WTC11 (cell line): Measurements from ENCODE around the gene TSLP. TPM values are rescaled to one million over a fixed set of nuclear protein-coding genes. Genes with fewer than 3 reads are reported as not detected.

Experiments
- ATAC-seq: fragments of 200-7000 bp; cut with Tn5 transposase; 2 replicates; pipeline ENCODE4 v1.10.0; 2021; ENCODE audit warnings: mild to moderate bottlenecking, moderate library complexity
- CTCF ChIA-PET: fragments of 300-600 bp; sonication (Branson Sonifier 250); formaldehyde crosslinking; loops from one replicate; lab custom pipeline; 2021; ENCODE audit warnings: antibody characterized with exemption; lab: Charles Lee
- POLR2A ChIA-PET: fragments of 350-600 bp; sonication (Branson Sonifier 250); formaldehyde crosslinking; loops from one replicate; lab custom pipeline; 2021; ENCODE audit warnings: antibody characterized with exemption; lab: Charles Lee
- DNase-seq: peaks from one replicate; pipeline ENCODE4 v3.0.0; 2021; ENCODE audit warnings: low spot score
- H3K27ac Mint-ChIP-seq: 2 replicates; pipeline ENCODE4 v1.8.0; 2021; ENCODE audit warnings: mixed read lengths
- H3K27me3 Mint-ChIP-seq: 2 replicates; pipeline ENCODE4 v1.8.0; 2021; ENCODE audit warnings: low read depth, mild to moderate bottlenecking, moderate library complexity, mixed read lengths
- H3K36me3 Mint-ChIP-seq: 2 replicates; pipeline ENCODE4 v1.8.0; 2021; ENCODE audit warnings: mixed read lengths
- H3K4me1 Mint-ChIP-seq: 2 replicates; pipeline ENCODE4 v1.8.0; 2022; ENCODE audit warnings: mixed read lengths
- H3K4me3 Mint-ChIP-seq: 2 replicates; pipeline ENCODE4 v1.8.0; 2021; ENCODE audit warnings: mild to moderate bottlenecking, moderate library complexity, mixed read lengths
- H3K9me3 Mint-ChIP-seq: 2 replicates; pipeline ENCODE4 v1.8.0; 2021; ENCODE audit warnings: mixed read lengths
- CBFB ChIP-seq: sonication (generic); formaldehyde crosslinking; IDR thresholded peaks from 2 replicates; pipeline ENCODE4 v1.8.1; 2022; ENCODE audit warnings: mild to moderate bottlenecking, low read depth, missing genetic modification reagents
- ESRRA ChIP-seq: sonication (generic); formaldehyde crosslinking; IDR thresholded peaks from 2 replicates; pipeline ENCODE4 v1.8.1; 2022; ENCODE audit warnings: mild to moderate bottlenecking, missing genetic modification reagents, borderline replicate concordance
- FOXJ3 ChIP-seq: sonication (generic); formaldehyde crosslinking; IDR thresholded peaks from 2 replicates; pipeline ENCODE4 v1.9.0; 2021; ENCODE audit warnings: missing genetic modification reagents, mild to moderate bottlenecking, borderline replicate concordance
- GRHL2 ChIP-seq: fragments of 250-450 bp; sonication (Bioruptor Pico); IDR thresholded peaks from 2 replicates; pipeline ENCODE4 v1.8.0; 2022; ENCODE audit warnings: mild to moderate bottlenecking, moderate library complexity; ENCODE audit not compliant: insufficient replicate concordance, severe bottlenecking
- GTF2I ChIP-seq: fragments of 250-450 bp; sonication (Bioruptor Pico); conservative IDR thresholded peaks from 2 replicates; pipeline ENCODE4 v1.4.0; 2021; ENCODE audit warnings: mild to moderate bottlenecking
- HMGA2 ChIP-seq: fragments of 250-450 bp; sonication (Bioruptor Pico); IDR thresholded peaks from 2 replicates; pipeline ENCODE4 v1.4.0; 2021; ENCODE audit warnings: mild to moderate bottlenecking, moderate library complexity
- NFATC4 ChIP-seq: fragments of 250-450 bp; sonication (Bioruptor Pico); IDR thresholded peaks from 2 replicates; pipeline ENCODE4 v1.9.0; 2021; ENCODE audit warnings: mild to moderate bottlenecking
- SP1 ChIP-seq: sonication (generic); formaldehyde crosslinking; conservative IDR thresholded peaks from 2 replicates; pipeline ENCODE4 v1.8.1; 2022; ENCODE audit warnings: missing genetic modification reagents
- ZNF219 ChIP-seq: sonication (generic); formaldehyde crosslinking; IDR thresholded peaks from 2 replicates; pipeline ENCODE4 v1.8.0; 2023; ENCODE audit warnings: missing genetic modification reagents, mild to moderate bottlenecking, borderline replicate concordance
- ZNF232 ChIP-seq: sonication (generic); formaldehyde crosslinking; IDR thresholded peaks from 2 replicates; pipeline ENCODE4 v1.8.0; 2022; ENCODE audit warnings: mild to moderate bottlenecking, missing genetic modification reagents
- total RNA-seq: library from RNA; stranded (reverse); gene quantifications from 3 replicates; pipeline ENCODE4 v1.2.3, GENCODE V29; 2021
- TF ChIP-seq, protein P1 (sequence below): sonication (generic); formaldehyde crosslinking; IDR thresholded peaks from 2 replicates; pipeline ENCODE4 v1.8.1; 2023; ENCODE audit warnings: mild to moderate bottlenecking, missing genetic modification reagents, borderline replicate concordance
- TF ChIP-seq, protein P2 (sequence below): fragments of 250-450 bp; sonication (Bioruptor Pico); IDR thresholded peaks from 2 replicates; pipeline ENCODE4 v1.9.0; 2021; ENCODE audit warnings: mild to moderate bottlenecking
- TF ChIP-seq, protein P3 (sequence below): sonication (generic); formaldehyde crosslinking; IDR thresholded peaks from 2 replicates; pipeline ENCODE4 v1.8.1; 2023; ENCODE audit warnings: mild to moderate bottlenecking, missing genetic modification reagents
- TF ChIP-seq, protein P4 (sequence below): sonication (generic); formaldehyde crosslinking; IDR thresholded peaks from 2 replicates; pipeline ENCODE4 v1.8.1; 2022; ENCODE audit warnings: low read depth, mild to moderate bottlenecking, moderate library complexity, missing genetic modification reagents, borderline replicate concordance
- TF ChIP-seq, protein P5 (sequence below): sonication (generic); formaldehyde crosslinking; IDR thresholded peaks from 2 replicates; pipeline ENCODE4 v1.8.0; 2022; ENCODE audit warnings: mild to moderate bottlenecking, missing genetic modification reagents
- TF ChIP-seq, protein P6 (sequence below): fragments of 250-450 bp; sonication (Bioruptor Pico); IDR thresholded peaks from 2 replicates; pipeline ENCODE4 v2.1.2; 2022; ENCODE audit warnings: mild to moderate bottlenecking, moderate library complexity
- TF ChIP-seq, protein P7 (sequence below): sonication (generic); formaldehyde crosslinking; conservative IDR thresholded peaks from 2 replicates; pipeline ENCODE4 v1.8.1; 2022; ENCODE audit warnings: mild to moderate bottlenecking, missing genetic modification reagents
- TF ChIP-seq, protein P8 (sequence below): sonication (generic); formaldehyde crosslinking; IDR thresholded peaks from 2 replicates; pipeline ENCODE4 v1.8.1; 2022; ENCODE audit warnings: mild to moderate bottlenecking, missing genetic modification reagents, moderate library complexity, borderline replicate concordance
- TF ChIP-seq, protein P9 (sequence below): sonication (generic); formaldehyde crosslinking; IDR thresholded peaks from 2 replicates; pipeline ENCODE4 v1.8.0; 2022; ENCODE audit warnings: missing genetic modification reagents

The TSLP gene
- total RNA-seq, 1 experiment from 2014 or later = 0.87 TPM

DNA sequence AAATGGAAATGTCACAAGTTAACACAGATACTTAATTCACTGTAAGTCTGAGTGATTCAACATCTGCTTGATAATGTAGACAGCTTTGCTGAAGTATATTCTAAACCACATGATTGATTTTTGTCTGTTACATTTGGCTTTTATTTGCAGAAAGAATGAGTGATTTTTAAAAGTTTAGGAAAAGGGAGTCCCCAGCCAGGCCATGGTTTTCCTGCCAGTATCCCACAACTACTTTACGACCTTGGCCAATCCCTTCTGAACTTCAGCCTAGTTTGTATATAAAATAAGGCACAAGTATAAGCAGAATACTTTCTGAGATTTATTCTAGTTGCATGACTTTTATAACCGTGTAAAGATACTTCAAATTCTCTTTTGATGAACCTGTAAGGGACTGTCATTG, 47.7 kb downstream of the TSLP start:
- no peaks in the 10 kb centered on the region for H3K9me3 Mint-ChIP-seq
- H3K36me3 Mint-ChIP-seq = peaks cover 37% of the 10 kb centered on the region
- H3K4me3 Mint-ChIP-seq = no peak overlapping the region
- DNase-seq (no peak), ATAC-seq (no peak)
- H3K27ac Mint-ChIP-seq = peak overlapping the region; percentile 83
- H3K4me1 Mint-ChIP-seq = peaks cover 48% of the 10 kb centered on the region
- no peaks in the 10 kb centered on the region for H3K27me3 Mint-ChIP-seq
- TF ChIP-seq SP1 (CRISPR knock-in tag) (no peak), HMGA2 (CRISPR knock-in tag) (no peak), ESRRA (CRISPR knock-in tag) (no peak), FOXJ3 (CRISPR knock-in tag) (no peak), GTF2I (no peak), ZNF219 (CRISPR knock-in tag) (no peak), CBFB (CRISPR knock-in tag) (no peak), NFATC4 (CRISPR knock-in tag) (no peak), GRHL2 (CRISPR knock-in tag) (no peak), ZNF232 (CRISPR knock-in tag) (no peak)
- TF ChIP-seq, protein P1, sequence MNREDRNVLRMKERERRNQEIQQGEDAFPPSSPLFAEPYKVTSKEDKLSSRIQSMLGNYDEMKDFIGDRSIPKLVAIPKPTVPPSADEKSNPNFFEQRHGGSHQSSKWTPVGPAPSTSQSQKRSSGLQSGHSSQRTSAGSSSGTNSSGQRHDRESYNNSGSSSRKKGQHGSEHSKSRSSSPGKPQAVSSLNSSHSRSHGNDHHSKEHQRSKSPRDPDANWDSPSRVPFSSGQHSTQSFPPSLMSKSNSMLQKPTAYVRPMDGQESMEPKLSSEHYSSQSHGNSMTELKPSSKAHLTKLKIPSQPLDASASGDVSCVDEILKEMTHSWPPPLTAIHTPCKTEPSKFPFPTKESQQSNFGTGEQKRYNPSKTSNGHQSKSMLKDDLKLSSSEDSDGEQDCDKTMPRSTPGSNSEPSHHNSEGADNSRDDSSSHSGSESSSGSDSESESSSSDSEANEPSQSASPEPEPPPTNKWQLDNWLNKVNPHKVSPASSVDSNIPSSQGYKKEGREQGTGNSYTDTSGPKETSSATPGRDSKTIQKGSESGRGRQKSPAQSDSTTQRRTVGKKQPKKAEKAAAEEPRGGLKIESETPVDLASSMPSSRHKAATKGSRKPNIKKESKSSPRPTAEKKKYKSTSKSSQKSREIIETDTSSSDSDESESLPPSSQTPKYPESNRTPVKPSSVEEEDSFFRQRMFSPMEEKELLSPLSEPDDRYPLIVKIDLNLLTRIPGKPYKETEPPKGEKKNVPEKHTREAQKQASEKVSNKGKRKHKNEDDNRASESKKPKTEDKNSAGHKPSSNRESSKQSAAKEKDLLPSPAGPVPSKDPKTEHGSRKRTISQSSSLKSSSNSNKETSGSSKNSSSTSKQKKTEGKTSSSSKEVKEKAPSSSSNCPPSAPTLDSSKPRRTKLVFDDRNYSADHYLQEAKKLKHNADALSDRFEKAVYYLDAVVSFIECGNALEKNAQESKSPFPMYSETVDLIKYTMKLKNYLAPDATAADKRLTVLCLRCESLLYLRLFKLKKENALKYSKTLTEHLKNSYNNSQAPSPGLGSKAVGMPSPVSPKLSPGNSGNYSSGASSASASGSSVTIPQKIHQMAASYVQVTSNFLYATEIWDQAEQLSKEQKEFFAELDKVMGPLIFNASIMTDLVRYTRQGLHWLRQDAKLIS (CRISPR knock-in tag) = no peak
- TF ChIP-seq, protein P2, sequence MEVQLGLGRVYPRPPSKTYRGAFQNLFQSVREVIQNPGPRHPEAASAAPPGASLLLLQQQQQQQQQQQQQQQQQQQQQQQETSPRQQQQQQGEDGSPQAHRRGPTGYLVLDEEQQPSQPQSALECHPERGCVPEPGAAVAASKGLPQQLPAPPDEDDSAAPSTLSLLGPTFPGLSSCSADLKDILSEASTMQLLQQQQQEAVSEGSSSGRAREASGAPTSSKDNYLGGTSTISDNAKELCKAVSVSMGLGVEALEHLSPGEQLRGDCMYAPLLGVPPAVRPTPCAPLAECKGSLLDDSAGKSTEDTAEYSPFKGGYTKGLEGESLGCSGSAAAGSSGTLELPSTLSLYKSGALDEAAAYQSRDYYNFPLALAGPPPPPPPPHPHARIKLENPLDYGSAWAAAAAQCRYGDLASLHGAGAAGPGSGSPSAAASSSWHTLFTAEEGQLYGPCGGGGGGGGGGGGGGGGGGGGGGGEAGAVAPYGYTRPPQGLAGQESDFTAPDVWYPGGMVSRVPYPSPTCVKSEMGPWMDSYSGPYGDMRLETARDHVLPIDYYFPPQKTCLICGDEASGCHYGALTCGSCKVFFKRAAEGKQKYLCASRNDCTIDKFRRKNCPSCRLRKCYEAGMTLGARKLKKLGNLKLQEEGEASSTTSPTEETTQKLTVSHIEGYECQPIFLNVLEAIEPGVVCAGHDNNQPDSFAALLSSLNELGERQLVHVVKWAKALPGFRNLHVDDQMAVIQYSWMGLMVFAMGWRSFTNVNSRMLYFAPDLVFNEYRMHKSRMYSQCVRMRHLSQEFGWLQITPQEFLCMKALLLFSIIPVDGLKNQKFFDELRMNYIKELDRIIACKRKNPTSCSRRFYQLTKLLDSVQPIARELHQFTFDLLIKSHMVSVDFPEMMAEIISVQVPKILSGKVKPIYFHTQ (CRISPR knock-in tag) = no peak
- TF ChIP-seq, protein P3, sequence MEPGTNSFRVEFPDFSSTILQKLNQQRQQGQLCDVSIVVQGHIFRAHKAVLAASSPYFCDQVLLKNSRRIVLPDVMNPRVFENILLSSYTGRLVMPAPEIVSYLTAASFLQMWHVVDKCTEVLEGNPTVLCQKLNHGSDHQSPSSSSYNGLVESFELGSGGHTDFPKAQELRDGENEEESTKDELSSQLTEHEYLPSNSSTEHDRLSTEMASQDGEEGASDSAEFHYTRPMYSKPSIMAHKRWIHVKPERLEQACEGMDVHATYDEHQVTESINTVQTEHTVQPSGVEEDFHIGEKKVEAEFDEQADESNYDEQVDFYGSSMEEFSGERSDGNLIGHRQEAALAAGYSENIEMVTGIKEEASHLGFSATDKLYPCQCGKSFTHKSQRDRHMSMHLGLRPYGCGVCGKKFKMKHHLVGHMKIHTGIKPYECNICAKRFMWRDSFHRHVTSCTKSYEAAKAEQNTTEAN = no peak
- TF ChIP-seq, protein P4, sequence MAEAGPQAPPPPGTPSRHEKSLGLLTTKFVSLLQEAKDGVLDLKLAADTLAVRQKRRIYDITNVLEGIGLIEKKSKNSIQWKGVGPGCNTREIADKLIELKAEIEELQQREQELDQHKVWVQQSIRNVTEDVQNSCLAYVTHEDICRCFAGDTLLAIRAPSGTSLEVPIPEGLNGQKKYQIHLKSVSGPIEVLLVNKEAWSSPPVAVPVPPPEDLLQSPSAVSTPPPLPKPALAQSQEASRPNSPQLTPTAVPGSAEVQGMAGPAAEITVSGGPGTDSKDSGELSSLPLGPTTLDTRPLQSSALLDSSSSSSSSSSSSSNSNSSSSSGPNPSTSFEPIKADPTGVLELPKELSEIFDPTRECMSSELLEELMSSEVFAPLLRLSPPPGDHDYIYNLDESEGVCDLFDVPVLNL = no peak
- TF ChIP-seq, protein P5, sequence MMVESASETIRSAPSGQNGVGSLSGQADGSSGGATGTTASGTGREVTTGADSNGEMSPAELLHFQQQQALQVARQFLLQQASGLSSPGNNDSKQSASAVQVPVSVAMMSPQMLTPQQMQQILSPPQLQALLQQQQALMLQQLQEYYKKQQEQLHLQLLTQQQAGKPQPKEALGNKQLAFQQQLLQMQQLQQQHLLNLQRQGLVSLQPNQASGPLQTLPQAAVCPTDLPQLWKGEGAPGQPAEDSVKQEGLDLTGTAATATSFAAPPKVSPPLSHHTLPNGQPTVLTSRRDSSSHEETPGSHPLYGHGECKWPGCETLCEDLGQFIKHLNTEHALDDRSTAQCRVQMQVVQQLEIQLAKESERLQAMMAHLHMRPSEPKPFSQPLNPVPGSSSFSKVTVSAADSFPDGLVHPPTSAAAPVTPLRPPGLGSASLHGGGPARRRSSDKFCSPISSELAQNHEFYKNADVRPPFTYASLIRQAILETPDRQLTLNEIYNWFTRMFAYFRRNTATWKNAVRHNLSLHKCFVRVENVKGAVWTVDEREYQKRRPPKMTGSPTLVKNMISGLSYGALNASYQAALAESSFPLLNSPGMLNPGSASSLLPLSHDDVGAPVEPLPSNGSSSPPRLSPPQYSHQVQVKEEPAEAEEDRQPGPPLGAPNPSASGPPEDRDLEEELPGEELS (CRISPR knock-in tag) = no peak
- TF ChIP-seq, protein P6, sequence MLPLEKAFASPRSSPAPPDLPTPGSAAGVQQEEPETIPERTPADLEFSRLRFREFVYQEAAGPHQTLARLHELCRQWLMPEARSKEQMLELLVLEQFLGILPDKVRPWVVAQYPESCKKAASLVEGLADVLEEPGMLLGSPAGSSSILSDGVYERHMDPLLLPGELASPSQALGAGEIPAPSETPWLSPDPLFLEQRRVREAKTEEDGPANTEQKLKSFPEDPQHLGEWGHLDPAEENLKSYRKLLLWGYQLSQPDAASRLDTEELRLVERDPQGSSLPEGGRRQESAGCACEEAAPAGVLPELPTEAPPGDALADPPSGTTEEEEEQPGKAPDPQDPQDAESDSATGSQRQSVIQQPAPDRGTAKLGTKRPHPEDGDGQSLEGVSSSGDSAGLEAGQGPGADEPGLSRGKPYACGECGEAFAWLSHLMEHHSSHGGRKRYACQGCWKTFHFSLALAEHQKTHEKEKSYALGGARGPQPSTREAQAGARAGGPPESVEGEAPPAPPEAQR (CRISPR knock-in tag) = no peak
- TF ChIP-seq, protein P7, sequence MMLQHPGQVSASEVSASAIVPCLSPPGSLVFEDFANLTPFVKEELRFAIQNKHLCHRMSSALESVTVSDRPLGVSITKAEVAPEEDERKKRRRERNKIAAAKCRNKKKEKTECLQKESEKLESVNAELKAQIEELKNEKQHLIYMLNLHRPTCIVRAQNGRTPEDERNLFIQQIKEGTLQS = no peak
- TF ChIP-seq, protein P8, sequence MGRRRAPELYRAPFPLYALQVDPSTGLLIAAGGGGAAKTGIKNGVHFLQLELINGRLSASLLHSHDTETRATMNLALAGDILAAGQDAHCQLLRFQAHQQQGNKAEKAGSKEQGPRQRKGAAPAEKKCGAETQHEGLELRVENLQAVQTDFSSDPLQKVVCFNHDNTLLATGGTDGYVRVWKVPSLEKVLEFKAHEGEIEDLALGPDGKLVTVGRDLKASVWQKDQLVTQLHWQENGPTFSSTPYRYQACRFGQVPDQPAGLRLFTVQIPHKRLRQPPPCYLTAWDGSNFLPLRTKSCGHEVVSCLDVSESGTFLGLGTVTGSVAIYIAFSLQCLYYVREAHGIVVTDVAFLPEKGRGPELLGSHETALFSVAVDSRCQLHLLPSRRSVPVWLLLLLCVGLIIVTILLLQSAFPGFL (CRISPR knock-in tag) = no peak
- TF ChIP-seq, protein P9, sequence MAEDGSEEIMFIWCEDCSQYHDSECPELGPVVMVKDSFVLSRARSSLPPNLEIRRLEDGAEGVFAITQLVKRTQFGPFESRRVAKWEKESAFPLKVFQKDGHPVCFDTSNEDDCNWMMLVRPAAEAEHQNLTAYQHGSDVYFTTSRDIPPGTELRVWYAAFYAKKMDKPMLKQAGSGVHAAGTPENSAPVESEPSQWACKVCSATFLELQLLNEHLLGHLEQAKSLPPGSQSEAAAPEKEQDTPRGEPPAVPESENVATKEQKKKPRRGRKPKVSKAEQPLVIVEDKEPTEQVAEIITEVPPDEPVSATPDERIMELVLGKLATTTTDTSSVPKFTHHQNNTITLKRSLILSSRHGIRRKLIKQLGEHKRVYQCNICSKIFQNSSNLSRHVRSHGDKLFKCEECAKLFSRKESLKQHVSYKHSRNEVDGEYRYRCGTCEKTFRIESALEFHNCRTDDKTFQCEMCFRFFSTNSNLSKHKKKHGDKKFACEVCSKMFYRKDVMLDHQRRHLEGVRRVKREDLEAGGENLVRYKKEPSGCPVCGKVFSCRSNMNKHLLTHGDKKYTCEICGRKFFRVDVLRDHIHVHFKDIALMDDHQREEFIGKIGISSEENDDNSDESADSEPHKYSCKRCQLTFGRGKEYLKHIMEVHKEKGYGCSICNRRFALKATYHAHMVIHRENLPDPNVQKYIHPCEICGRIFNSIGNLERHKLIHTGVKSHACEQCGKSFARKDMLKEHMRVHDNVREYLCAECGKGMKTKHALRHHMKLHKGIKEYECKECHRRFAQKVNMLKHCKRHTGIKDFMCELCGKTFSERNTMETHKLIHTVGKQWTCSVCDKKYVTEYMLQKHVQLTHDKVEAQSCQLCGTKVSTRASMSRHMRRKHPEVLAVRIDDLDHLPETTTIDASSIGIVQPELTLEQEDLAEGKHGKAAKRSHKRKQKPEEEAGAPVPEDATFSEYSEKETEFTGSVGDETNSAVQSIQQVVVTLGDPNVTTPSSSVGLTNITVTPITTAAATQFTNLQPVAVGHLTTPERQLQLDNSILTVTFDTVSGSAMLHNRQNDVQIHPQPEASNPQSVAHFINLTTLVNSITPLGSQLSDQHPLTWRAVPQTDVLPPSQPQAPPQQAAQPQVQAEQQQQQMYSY (CRISPR knock-in tag) = no peak
- ChIA-PET POLR2A (no interaction called here), CTCF (no interaction called here)
